ENCODE data around the gene ZNF746. TPM values are rescaled to one million over a fixed set of nuclear protein-coding genes. Genes with fewer than 3 reads are reported as not detected.

ZNF746 gene
- total and polyA plus RNA-seq, 9 of the 15 experiments (the other 6 are each of a cell fraction or from before 2014, with no cell fraction given): 1.7 to 31.6 (median 13.3) TPM

DNA sequence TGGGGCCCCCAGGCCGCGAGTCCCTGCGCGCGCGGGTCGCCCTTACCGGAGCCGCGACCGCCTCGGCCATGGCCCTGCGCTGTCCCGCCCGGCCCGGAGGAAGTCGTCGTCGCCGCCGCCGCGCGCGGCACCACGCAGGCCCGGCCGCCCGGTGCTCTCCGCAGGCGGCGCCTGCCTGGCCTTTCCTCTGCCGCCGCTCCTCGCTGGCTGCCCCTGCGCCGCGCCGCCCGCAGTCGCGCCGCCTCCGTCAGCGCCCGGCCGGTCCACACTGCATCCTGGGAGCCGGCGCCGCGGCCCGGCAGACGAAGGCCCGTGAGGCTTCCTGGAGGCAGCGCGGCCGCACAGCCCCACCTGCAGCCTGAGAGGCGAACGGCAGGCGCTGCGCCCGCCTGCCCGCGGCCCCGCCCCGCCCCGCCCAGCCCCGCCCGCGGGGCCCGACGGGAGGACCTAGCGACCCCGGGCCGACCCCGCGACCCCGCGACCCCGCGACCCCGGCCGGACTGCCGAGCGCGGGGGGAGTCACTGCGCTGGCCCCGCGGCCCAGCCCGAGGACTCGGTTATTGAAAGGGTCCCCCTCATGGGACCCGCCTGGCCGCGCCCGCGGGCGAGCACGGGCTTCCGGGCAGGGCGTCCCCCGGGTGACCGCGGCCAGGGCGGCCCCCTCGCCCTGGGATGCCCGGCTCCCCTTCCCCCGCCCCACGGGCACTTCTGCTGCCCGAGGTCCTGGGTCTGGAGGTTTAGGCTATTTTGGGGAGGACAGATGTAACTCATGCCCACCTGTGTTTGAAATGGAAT lies at the start of gene ZNF746 (continued):
- no peak for TF ChIP-seq ZNF175 (CRISPR knock-in tag; IDR thresholded peaks at IDR 0.05; ENCODE audit: low read depth)
- peak in 1 of 2 experiments; percentile 18; a peak in 2 of 4 replicates for TF ChIP-seq NRF1 (conservative IDR thresholded peaks at IDR 0.05 in 1 of 2, IDR thresholded peaks at IDR 0.05 in 1 of 2)
- TF ChIP-seq, protein P1, sequence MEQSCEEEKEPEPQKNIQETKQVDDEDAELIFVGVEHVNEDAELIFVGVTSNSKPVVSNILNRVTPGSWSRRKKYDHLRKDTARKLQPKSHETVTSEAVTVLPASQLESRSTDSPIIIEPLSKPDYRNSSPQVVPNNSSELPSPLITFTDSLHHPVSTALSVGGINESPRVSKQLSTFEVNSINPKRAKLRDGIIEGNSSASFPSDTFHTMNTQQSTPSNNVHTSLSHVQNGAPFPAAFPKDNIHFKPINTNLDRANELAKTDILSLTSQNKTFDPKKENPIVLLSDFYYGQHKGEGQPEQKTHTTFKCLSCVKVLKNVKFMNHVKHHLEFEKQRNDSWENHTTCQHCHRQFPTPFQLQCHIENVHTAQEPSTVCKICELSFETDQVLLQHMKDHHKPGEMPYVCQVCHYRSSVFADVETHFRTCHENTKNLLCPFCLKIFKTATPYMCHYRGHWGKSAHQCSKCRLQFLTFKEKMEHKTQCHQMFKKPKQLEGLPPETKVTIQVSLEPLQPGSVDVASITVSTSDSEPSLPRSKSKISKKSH (CRISPR knock-in tag; IDR thresholded peaks at IDR 0.05): no peak
- TF ChIP-seq TEAD4 (IDR thresholded peaks at IDR 0.05; ENCODE audit: low read length): no peak
- no peak for TF ChIP-seq TEAD4 (CRISPR knock-in tag; IDR thresholded peaks at IDR 0.05; ENCODE audit: borderline replicate concordance)
- no peak for TF ChIP-seq CUX1 (CRISPR knock-in tag; IDR thresholded peaks at IDR 0.05)
- TF ChIP-seq ILK (tag; IDR thresholded peaks at IDR 0.05; ENCODE audit: borderline replicate concordance, low read depth): no peak
- TF ChIP-seq, protein P2, sequence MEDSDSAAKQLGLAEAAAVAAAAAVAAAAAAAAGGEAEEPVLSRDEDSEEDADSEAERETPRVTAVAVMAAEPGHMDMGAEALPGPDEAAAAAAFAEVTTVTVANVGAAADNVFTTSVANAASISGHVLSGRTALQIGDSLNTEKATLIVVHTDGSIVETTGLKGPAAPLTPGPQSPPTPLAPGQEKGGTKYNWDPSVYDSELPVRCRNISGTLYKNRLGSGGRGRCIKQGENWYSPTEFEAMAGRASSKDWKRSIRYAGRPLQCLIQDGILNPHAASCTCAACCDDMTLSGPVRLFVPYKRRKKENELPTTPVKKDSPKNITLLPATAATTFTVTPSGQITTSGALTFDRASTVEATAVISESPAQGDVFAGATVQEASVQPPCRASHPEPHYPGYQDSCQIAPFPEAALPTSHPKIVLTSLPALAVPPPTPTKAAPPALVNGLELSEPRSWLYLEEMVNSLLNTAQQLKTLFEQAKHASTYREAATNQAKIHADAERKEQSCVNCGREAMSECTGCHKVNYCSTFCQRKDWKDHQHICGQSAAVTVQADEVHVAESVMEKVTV (CRISPR knock-in tag; IDR thresholded peaks at IDR 0.05): no peak
- TF ChIP-seq UBTF (IDR thresholded peaks at IDR 0.05; ENCODE audit: borderline replicate concordance in 1 of 2, low read depth in 2 of 2, low read length in 2 of 2): peak; percentile 69 to 97; a peak in 3 of 4 replicates
- TF ChIP-seq RB1 (IDR thresholded peaks at IDR 0.05; ENCODE audit: low read depth): peak; percentile 98
- TF ChIP-seq NELFE (IDR thresholded peaks at IDR 0.05; ENCODE audit: insufficient read depth, insufficient read length): no peak
- no peak for TF ChIP-seq YBX1 (IDR thresholded peaks at IDR 0.05)
- TF ChIP-seq JUN (IDR thresholded peaks at IDR 0.05; ENCODE audit: borderline replicate concordance, low read depth, low read length): 0 out of 2 replicates have a peak, but pooled peaks have one; percentile 15
- TF ChIP-seq JUN (CRISPR knock-in tag; IDR thresholded peaks at IDR 0.05; ENCODE audit: borderline replicate concordance): no peak
- no peak for TF ChIP-seq KLF13 (tag; IDR thresholded peaks at IDR 0.05; ENCODE audit: borderline replicate concordance, low read depth)

All from K562 (cell line).